Suprapubic skin (tissue), 4 donors: ENCODE data around the gene CCT7. TPM values are rescaled to one million over a fixed set of nuclear protein-coding genes. Genes with fewer than 3 reads are reported as not detected.
A peak's percentile ranks its signal among the peaks of the same experiment; 100 is the strongest.

Experiments
- DNase-seq, 2 donors: peaks; one replicate each; pipeline ENCODE4 v3.0.0-alpha.2; 2019; ENCODE audit warnings: low spot score in 2 of 2
- H3K27ac ChIP-seq: fragments of 200-600 bp; sonication (generic); one replicate; pipeline ENCODE4 v1.5.1; 2019
- H3K27me3 ChIP-seq: fragments of 200-600 bp; sonication (generic); one replicate; pipeline ENCODE4 v1.5.1; 2019
- H3K36me3 ChIP-seq: fragments of 200-600 bp; sonication (generic); one replicate; pipeline ENCODE4 v1.5.1; 2019
- H3K4me1 ChIP-seq: fragments of 200-600 bp; sonication (generic); one replicate; pipeline ENCODE4 v1.5.1; 2019
- H3K4me3 ChIP-seq: fragments of 200-600 bp; sonication (generic); one replicate; pipeline ENCODE4 v1.5.1; 2019; ENCODE audit warnings: mild to moderate bottlenecking
- H3K9me3 ChIP-seq: fragments of 200-600 bp; sonication (generic); one replicate; pipeline ENCODE4 v1.5.1; 2019
- EP300 ChIP-seq: sonication (generic); formaldehyde crosslinking; IDR thresholded peaks from one replicate; pipeline ENCODE4 v1.6.1; 2017; ENCODE audit warnings: antibody characterized with exemption
- POLR2A ChIP-seq, 2 donors: fragments of 450-650 bp; IDR thresholded peaks; one replicate each; pipeline ENCODE4 v1.6.1; 2017; ENCODE audit warnings: antibody characterized with exemption in 2 of 2, mild to moderate bottlenecking in 2 of 2, moderate library complexity in 2 of 2
- POLR2AphosphoS5 ChIP-seq, 3 donors: sonication (generic); formaldehyde crosslinking; IDR thresholded peaks; one replicate each; pipeline ENCODE4 v1.6.1; 2017; ENCODE audit warnings: antibody characterized with exemption in 3 of 3
- WGBS: methylation state at CpG from one replicate; pipeline ENCODE4 v1.1.5; 2018; 5-methylcytosine and 5-hydroxymethylcytosine counted together
- total RNA-seq, 4 donors: library from RNA; depleted of rRNA; stranded (reverse); fragments of >200 nt; gene quantifications; one replicate each; pipeline ENCODE4 v1.1.0, GENCODE V29; 2016
- TF ChIP-seq, protein P1 (sequence below), 2 donors: fragments of 200-600 bp in 1 of 2; fragments of 450-650 bp in 1 of 2; sonication (generic) in 1 of 2; IDR thresholded peaks; one replicate each; pipeline ENCODE4 v1.5.1; 2016 to 2019; ENCODE audit warnings: antibody characterized with exemption in 2 of 2, mild to moderate bottlenecking in 1 of 2, moderate library complexity in 1 of 2

CCT7 gene
- total RNA-seq, 4 donors from 2014 or later = 99.7 to 175 (median 158) TPM

DNA sequence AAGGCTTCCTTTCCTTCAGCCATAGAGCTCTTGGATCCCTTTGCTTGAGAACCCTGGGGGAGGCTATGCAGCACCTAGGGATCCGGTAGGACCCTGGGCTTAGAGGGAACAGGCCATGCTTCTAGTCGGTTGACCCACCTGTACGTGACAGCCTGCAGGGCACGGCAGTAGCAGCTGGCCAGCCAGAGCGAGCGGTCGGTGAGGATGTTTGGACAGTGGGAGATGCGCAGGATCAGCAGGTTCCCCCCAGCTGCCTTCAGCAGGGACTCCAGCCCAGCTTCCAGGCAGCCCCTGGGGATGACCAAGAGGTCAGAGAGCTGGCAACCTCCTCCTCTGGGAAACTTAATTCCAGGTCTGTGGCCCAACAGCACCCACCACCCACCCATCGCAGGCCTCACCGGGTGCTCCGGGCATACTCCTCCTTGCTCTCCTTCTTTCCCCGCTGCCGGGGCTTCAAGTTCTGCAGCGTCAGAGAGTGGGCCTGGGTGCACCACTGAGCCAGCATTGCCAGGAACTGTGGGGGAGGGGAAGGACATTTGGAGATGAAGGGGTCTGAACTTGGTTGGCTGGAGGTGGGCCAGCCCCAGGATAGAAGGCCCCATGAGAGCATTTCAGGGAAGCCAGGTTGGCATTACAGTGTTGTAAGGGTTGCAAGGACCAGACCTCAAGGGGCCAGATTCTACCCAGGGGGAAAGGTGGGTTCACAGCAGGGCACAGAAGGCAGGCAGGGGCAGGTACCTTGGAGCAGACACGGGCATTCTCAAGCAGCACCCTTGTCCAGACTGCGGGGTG lies 29.6 kb downstream of the CCT7 start:
- H3K27ac ChIP-seq = no peak overlapping the region
- no peak overlapping the region for H3K4me3 ChIP-seq
- DNase-seq = no peak
- peaks cover 3% of the 10 kb centered on the region for H3K36me3 ChIP-seq
- H3K4me1 ChIP-seq = peaks cover 5% of the 10 kb centered on the region
- 91% methylated on average over 16 of the region's 16 CpGs for WGBS
- H3K9me3 ChIP-seq = no peaks in the 10 kb centered on the region
- peaks cover 16% of the 10 kb centered on the region for H3K27me3 ChIP-seq
- TF ChIP-seq POLR2AphosphoS5 (IDR thresholded peaks at IDR 0.05) (no peak), POLR2A (IDR thresholded peaks at IDR 0.05) (no peak), EP300 (no peak)
- TF ChIP-seq, protein P1, sequence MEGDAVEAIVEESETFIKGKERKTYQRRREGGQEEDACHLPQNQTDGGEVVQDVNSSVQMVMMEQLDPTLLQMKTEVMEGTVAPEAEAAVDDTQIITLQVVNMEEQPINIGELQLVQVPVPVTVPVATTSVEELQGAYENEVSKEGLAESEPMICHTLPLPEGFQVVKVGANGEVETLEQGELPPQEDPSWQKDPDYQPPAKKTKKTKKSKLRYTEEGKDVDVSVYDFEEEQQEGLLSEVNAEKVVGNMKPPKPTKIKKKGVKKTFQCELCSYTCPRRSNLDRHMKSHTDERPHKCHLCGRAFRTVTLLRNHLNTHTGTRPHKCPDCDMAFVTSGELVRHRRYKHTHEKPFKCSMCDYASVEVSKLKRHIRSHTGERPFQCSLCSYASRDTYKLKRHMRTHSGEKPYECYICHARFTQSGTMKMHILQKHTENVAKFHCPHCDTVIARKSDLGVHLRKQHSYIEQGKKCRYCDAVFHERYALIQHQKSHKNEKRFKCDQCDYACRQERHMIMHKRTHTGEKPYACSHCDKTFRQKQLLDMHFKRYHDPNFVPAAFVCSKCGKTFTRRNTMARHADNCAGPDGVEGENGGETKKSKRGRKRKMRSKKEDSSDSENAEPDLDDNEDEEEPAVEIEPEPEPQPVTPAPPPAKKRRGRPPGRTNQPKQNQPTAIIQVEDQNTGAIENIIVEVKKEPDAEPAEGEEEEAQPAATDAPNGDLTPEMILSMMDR (IDR thresholded peaks at IDR 0.05) = no peak

- no peak overlapping the region for H3K27ac ChIP-seq
- H3K4me1 ChIP-seq = peaks cover 10% of the 10 kb centered on the region
- DNase-seq = no peak
- WGBS = 87% methylated on average over 15 of the region's 15 CpGs
- H3K9me3 ChIP-seq = no peaks in the 10 kb centered on the region
- TF ChIP-seq POLR2A (IDR thresholded peaks at IDR 0.05) (no peak), POLR2AphosphoS5 (IDR thresholded peaks at IDR 0.05) (no peak), EP300 (no peak)
- TF ChIP-seq, protein P1 (IDR thresholded peaks at IDR 0.05) = no peak
- H3K4me3 ChIP-seq = no peak overlapping the region
- H3K36me3 ChIP-seq = no peaks in the 10 kb centered on the region
- H3K27me3 ChIP-seq = peaks cover 21% of the 10 kb centered on the region
These were observed 30.2 kb downstream of the CCT7 start for GRCh38 chr2:73264332-73264606.

- no peak overlapping the region for H3K27ac ChIP-seq
- peaks cover 26% of the 10 kb centered on the region for H3K27me3 ChIP-seq
- no peak overlapping the region for H3K4me3 ChIP-seq
- H3K9me3 ChIP-seq = no peaks in the 10 kb centered on the region
- no peaks in the 10 kb centered on the region for H3K36me3 ChIP-seq
- H3K4me1 ChIP-seq = peaks cover 15% of the 10 kb centered on the region
- TF ChIP-seq POLR2A (IDR thresholded peaks at IDR 0.05) (no peak), POLR2AphosphoS5 (IDR thresholded peaks at IDR 0.05) (no peak), EP300 (no peak)
- TF ChIP-seq, protein P1 (IDR thresholded peaks at IDR 0.05) = no peak
- WGBS = 78% methylated on average over 3 of the region's 4 CpGs
- no peak for DNase-seq
These were observed 30.7 kb downstream of the CCT7 start for GRCh38 chr2:73264783-73265182.

GRCh38 chr2:73265298-73266060 lies 31.4 kb downstream of the CCT7 start:
- H3K27ac ChIP-seq = no peak overlapping the region
- H3K4me1 ChIP-seq = peaks cover 15% of the 10 kb centered on the region
- no peak for TF ChIP-seq POLR2A (IDR thresholded peaks at IDR 0.05)
- TF ChIP-seq, protein P1 (IDR thresholded peaks at IDR 0.05) = no peak
- no peak for TF ChIP-seq POLR2AphosphoS5 (IDR thresholded peaks at IDR 0.05)
- no peak for TF ChIP-seq EP300
- no peaks in the 10 kb centered on the region for H3K9me3 ChIP-seq
- no peaks in the 10 kb centered on the region for H3K36me3 ChIP-seq
- peaks cover 27% of the 10 kb centered on the region for H3K27me3 ChIP-seq
- DNase-seq = peak in 1 of 2 donors; percentile 54
- WGBS = 90% methylated on average over 12 of the region's 28 CpGs
- no peak overlapping the region for H3K4me3 ChIP-seq
